ENCODE measurements around the gene FBXO42. TPM values are rescaled to one million over a fixed set of nuclear protein-coding genes. Genes with fewer than 3 reads are reported as not detected.
A peak's percentile ranks its signal among the peaks of the same experiment; 100 is the strongest.

The FBXO42 gene
- total and polyA plus RNA-seq, 2 experiments from 2014 or later: 28.6 to 40.8 TPM

DNA sequence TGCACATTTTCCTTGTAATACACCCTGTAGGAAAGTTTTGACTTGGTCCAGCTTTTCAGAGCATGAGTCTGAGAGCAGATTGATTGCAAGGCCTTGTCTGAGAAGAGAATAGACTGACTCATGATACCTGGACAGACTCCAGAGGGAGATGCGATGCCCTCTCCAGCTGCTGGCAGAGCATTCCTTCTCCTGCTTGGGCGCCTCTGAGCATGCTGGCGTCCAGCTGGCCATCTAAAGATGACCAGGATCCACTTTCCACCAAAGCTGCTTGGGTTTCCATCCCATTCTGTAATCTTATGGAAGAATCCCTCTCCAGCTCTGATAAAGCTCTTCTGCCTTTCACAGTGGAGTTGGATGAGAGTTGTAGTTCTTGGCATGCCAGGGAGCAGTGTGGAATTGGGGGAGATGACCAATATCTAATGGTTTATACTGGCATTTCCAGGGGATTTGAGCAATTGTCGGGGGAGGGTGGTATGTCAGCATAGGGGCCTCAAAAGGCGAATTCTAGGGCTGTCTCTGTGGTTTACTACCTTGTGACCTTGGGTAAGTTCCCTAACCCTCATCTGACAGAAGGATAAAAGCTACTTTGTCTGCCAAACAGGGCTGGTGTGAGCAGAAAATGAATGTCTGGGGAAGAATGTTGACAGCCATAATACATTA, 34.3 kb upstream of the FBXO42 start:
- peak in 1 of 2 donors; percentile 69 for DNase-seq (ENCODE audit: low read depth in 1 of 2, low spot score in 1 of 2)
- Histone ChIP-seq H3K27me3 (no peaks in the 10 kb centered on the region), H3K36me3 (no peaks in the 10 kb centered on the region), H3K4me1 (ENCODE audit: low read depth) (peaks cover 6% of the 10 kb centered on the region), H3K27ac (peak overlapping the region; percentile 1), H3K4me3 (no peak overlapping the region), H3K9me3 (ENCODE audit: low read depth) (no peaks in the 10 kb centered on the region)
- TF ChIP-seq, protein P1, sequence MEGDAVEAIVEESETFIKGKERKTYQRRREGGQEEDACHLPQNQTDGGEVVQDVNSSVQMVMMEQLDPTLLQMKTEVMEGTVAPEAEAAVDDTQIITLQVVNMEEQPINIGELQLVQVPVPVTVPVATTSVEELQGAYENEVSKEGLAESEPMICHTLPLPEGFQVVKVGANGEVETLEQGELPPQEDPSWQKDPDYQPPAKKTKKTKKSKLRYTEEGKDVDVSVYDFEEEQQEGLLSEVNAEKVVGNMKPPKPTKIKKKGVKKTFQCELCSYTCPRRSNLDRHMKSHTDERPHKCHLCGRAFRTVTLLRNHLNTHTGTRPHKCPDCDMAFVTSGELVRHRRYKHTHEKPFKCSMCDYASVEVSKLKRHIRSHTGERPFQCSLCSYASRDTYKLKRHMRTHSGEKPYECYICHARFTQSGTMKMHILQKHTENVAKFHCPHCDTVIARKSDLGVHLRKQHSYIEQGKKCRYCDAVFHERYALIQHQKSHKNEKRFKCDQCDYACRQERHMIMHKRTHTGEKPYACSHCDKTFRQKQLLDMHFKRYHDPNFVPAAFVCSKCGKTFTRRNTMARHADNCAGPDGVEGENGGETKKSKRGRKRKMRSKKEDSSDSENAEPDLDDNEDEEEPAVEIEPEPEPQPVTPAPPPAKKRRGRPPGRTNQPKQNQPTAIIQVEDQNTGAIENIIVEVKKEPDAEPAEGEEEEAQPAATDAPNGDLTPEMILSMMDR (IDR thresholded peaks at IDR 0.05; ENCODE audit: low read depth, low read length): no peak

DNA sequence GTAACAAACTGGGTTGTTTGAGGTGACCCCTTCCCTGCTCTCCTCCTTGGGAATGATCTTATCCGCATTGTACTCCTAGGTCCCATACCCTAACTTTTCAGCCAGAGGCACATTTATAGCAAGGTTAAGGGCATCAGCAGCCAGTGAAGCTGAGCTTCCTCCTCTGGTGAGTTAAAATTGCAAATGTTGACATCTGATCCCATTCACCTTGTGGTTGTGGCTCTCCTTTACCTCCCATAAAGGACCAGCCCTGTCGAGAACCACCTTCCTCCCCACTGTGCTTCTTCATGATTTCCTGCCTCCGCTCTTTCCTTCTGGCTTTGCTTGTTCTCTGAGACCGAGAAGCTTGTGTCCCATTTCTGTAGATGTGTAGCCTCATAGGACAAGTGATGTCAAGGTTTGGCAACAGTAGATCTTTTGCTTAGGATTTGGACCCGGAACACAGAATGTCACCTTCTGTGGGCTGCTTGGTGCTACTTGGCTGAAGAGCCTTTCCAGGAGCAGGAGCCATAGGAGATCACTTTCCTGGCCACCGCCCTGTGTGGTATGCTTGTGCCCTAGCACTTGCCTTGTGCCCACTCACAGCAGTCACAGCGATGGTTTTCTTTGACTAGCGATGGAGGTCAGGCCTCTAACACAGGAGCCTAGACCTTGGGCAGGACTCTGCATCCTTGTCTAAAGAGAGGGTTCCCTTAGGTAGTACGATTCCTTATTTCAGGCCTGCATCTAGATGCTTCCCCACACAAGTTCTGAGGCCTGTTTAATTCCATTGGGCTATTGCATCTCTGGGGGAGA, 33.6 kb upstream of the FBXO42 start:
- Histone ChIP-seq H3K27me3 (no peaks in the 10 kb centered on the region), H3K9me3 (ENCODE audit: low read depth) (no peaks in the 10 kb centered on the region), H3K4me1 (ENCODE audit: low read depth) (peaks cover 6% of the 10 kb centered on the region), H3K4me3 (no peak overlapping the region), H3K36me3 (no peaks in the 10 kb centered on the region), H3K27ac (peak overlapping the region; percentile 1)
- TF ChIP-seq, protein P1 (IDR thresholded peaks at IDR 0.05; ENCODE audit: low read depth, low read length): no peak
- DNase-seq (ENCODE audit: low read depth in 1 of 2, low spot score in 1 of 2): no peak

DNA sequence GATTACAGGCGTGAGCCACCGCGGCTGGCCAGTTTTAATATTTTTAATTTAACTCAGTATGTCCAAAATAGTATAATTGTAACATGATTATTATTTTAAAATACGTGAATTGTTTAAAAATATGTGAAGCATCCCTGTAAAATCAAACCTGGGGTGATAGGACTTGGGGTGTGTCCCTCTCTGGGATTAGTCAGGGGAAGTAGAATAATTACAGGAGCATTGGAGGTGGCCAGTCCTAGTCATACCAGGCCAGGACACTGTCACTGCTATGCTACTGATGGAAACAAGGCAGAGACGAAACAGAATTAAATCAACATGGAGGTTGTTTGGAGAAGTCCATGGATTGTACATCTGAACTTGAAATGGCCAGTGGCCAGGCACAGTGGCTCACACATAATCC, 31.6 kb upstream of the FBXO42 start:
- Histone ChIP-seq H3K9me3 (ENCODE audit: low read depth) (no peaks in the 10 kb centered on the region), H3K36me3 (no peaks in the 10 kb centered on the region), H3K4me3 (no peak overlapping the region), H3K27me3 (no peaks in the 10 kb centered on the region), H3K4me1 (ENCODE audit: low read depth) (peaks cover 3% of the 10 kb centered on the region), H3K27ac (no peak overlapping the region)
- no peak for DNase-seq (ENCODE audit: low read depth in 1 of 2, low spot score in 1 of 2)
- TF ChIP-seq, protein P1 (IDR thresholded peaks at IDR 0.05; ENCODE audit: low read depth, low read length): no peak

DNA sequence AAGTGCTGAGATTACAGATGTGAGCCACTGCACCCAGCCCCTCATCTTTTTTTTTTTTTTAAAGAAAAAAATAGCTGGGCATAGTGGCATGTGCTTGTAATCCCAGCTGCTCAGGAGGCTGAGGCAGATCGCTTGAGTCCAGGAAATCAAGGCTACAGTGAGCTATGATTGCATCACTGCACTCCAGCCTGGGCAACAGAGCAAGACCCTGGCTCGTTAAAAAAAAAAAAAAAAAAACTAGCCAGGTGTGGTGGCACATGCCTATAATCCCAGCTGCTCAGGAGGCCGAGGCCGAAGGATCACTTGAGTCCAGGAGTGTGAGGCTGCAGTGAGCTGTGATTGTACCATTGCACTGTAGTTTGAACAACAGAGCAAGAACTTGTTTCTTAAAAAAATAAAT, 28.6 kb upstream of the FBXO42 start:
- Histone ChIP-seq H3K4me1 (ENCODE audit: low read depth) (peaks cover 12% of the 10 kb centered on the region), H3K27ac (no peak overlapping the region), H3K36me3 (no peaks in the 10 kb centered on the region), H3K27me3 (no peaks in the 10 kb centered on the region), H3K9me3 (ENCODE audit: low read depth) (no peaks in the 10 kb centered on the region), H3K4me3 (no peak overlapping the region)
- TF ChIP-seq, protein P1 (IDR thresholded peaks at IDR 0.05; ENCODE audit: low read depth, low read length): no peak
- no peak for DNase-seq (ENCODE audit: low read depth in 1 of 2, low spot score in 1 of 2)

DNA sequence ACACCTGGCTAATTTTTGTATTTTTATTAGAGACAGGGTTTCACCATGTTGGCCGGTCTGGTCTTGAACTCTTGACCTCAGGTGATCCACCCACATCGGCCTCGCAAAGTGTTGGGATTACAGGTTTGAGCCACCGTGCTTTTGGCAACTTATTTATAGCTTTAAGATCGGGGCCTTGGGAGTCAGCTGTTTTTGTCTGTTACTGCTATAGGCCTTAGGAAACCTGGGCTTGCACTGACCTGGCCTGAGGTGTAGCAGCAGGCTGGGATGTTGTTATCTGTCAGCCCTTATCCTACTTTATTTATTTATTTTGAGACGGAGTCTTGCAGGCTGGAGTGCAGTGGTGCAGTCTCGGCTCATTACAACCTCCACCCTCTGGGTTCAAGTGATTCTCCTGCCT, 26.2 kb upstream of the FBXO42 start:
- Histone ChIP-seq H3K4me3 (no peak overlapping the region), H3K36me3 (no peaks in the 10 kb centered on the region), H3K4me1 (ENCODE audit: low read depth) (peaks cover 17% of the 10 kb centered on the region), H3K27ac (no peak overlapping the region), H3K27me3 (no peaks in the 10 kb centered on the region), H3K9me3 (ENCODE audit: low read depth) (no peaks in the 10 kb centered on the region)
- TF ChIP-seq, protein P1 (IDR thresholded peaks at IDR 0.05; ENCODE audit: low read depth, low read length): no peak
- no peak for DNase-seq (ENCODE audit: low read depth in 1 of 2, low spot score in 1 of 2)

Measured in cardiac muscle cell (in vitro differentiated cells and primary cell).